AG04449 (cell line): Measurements from ENCODE around the gene VEZT.

Source experiments
- CTCF ChIA-PET: fragments of 350-600 bp; formaldehyde crosslinking; extraction: SDS; loops from one replicate; lab custom pipeline; 2021; ENCODE audit warnings: antibody characterized with exemption; lab: Yijun Ruan, JAX
- POLR2A ChIA-PET: fragments of 400-600, 350-600 bp; formaldehyde crosslinking; extraction: SDS; loops from one replicate; lab custom pipeline; 2020; ENCODE audit warnings: antibody characterized with exemption, inconsistent platforms; lab: Yijun Ruan, JAX
- DNase-seq: peaks from one replicate; pipeline ENCODE4 v3.0.0-alpha.2; 2010; ENCODE audit warnings: low read depth, low spot score
- H3K4me3 ChIP-seq: 2 replicates; pipeline ENCODE4 v1.5.1; 2011; ENCODE audit warnings: low read depth, mild to moderate bottlenecking, control low read depth, low read length
- TF ChIP-seq, protein P1 (sequence below): IDR thresholded peaks from one replicate; pipeline ENCODE4 v1.5.1; 2011; ENCODE audit warnings: mild to moderate bottlenecking, moderate library complexity, low read length, control low read depth, inconsistent platforms; ENCODE audit not compliant: insufficient read depth; ENCODE audit errors: missing control alignments

Gene VEZT, protein sequence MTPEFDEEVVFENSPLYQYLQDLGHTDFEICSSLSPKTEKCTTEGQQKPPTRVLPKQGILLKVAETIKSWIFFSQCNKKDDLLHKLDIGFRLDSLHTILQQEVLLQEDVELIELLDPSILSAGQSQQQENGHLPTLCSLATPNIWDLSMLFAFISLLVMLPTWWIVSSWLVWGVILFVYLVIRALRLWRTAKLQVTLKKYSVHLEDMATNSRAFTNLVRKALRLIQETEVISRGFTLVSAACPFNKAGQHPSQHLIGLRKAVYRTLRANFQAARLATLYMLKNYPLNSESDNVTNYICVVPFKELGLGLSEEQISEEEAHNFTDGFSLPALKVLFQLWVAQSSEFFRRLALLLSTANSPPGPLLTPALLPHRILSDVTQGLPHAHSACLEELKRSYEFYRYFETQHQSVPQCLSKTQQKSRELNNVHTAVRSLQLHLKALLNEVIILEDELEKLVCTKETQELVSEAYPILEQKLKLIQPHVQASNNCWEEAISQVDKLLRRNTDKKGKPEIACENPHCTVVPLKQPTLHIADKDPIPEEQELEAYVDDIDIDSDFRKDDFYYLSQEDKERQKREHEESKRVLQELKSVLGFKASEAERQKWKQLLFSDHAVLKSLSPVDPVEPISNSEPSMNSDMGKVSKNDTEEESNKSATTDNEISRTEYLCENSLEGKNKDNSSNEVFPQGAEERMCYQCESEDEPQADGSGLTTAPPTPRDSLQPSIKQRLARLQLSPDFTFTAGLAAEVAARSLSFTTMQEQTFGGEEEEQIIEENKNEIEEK

DNA sequence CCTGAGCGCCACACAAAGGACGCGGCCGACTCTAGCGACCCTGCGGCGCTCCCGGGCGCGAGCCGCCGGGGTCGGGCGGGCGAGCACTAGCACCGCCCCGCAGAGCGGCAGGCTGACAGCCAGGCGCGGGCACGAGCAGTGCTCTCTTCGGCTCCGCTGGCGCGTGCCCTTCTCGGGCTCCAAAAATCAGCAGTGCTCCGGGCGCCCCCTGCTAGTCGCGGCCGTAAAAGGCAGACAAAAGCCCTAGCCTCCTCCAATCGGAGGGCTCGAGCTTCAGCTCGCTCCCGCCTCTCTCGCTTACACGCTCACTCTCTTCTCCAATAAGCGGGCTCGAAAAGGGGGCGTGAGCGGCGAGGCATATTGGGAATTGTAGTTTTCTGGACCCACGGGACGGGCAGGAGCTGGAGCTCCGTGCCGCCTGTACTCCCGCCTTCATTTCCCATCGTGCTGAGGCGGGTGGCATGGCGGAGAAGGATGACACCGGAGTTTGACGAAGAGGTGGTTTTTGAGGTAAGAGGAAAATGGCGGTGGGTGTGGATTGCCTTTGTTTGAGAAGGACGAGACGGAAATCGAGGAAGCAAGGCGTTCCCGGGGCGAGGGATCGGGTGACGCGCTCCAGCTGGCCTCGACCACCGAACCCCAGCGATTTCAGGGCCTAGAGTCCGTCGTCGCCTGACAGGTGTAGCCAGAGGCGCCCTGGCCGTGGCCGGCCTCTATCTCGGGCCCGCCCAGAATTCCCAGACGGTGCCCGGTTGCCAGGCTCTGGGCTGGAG is at the start of gene VEZT, which contains the start of gene FGD6:
Gene VEZT, plus strand, starts transcription at position 431 of the 773 bp plus-strand sequence. Its CDS starts 44 bp downstream, at position 475.
Gene FGD6, minus strand, starts transcription at position 91 of the 773 bp plus-strand sequence. CDS start 227 bp downstream, outside the sequence.
- TF ChIP-seq, protein P1, sequence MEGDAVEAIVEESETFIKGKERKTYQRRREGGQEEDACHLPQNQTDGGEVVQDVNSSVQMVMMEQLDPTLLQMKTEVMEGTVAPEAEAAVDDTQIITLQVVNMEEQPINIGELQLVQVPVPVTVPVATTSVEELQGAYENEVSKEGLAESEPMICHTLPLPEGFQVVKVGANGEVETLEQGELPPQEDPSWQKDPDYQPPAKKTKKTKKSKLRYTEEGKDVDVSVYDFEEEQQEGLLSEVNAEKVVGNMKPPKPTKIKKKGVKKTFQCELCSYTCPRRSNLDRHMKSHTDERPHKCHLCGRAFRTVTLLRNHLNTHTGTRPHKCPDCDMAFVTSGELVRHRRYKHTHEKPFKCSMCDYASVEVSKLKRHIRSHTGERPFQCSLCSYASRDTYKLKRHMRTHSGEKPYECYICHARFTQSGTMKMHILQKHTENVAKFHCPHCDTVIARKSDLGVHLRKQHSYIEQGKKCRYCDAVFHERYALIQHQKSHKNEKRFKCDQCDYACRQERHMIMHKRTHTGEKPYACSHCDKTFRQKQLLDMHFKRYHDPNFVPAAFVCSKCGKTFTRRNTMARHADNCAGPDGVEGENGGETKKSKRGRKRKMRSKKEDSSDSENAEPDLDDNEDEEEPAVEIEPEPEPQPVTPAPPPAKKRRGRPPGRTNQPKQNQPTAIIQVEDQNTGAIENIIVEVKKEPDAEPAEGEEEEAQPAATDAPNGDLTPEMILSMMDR = peak; percentile 73
- DNase-seq = peak; percentile 92
- POLR2A ChIA-PET = interaction anchor here (0.6 to 1.2 kb wide), 4 partner anchors 13 to 104 kb away, joined by 3 to 5 read pairs (median 4); no protein-coding TSS in a partner anchor
- CTCF ChIA-PET = interaction anchor here (0.7 to 4.6 kb wide), 16 partner anchors 11 to 144 kb away, joined by 3 to 36 read pairs (median 4); partner anchors contain the start of gene NR2C1
- peak within 1 kb of the TSS; percentile 85 for H3K4me3 ChIP-seq

DNA sequence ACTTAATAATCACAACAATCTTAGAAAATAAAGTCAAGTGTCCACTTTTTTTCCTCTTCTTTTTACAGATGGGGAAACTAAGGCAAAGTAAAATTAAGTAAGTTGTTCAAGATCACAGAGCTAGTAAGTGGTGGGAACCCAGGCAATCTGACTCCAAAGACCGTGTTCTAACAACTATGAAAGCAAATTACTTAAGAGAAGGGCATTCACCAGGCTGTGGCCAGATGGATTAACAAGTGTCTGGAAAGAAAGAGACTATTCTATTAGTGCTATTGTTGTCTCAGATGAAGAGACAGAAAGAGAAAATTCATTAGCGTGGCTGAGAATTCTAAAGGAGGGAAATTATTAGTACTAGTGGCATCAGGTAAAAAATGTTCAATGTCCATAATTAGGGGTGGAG is 48.9 kb upstream of the VEZT start:
- no peak overlapping the region for H3K4me3 ChIP-seq
- POLR2A ChIA-PET = no interaction called here
- CTCF ChIA-PET = no interaction called here
- no peak for DNase-seq
- TF ChIP-seq, protein P1 = no peak

DNA sequence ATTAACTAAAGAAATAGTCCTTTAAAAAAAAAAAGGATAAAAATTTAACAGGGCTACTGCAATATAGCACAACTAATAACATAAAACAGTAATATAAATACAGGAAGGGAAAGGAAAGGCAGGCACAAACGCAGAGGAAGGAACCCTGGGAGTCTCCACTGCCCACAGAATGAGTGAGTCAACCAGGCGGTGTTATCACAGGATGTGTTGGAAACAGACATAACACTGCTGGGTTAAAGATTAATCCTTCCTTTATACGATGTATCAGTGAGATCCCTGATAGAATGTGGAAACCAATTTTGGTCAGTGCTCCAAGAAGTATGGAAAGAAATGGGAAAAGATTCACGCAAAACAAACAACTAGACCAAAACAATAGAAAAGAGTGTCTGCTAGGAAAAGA is 48.2 kb upstream of the VEZT start:
- TF ChIP-seq, protein P1 = no peak
- DNase-seq = peak; percentile 33
- ChIA-PET CTCF (no interaction called here), POLR2A (no interaction called here)
- H3K4me3 ChIP-seq = no peak overlapping the region

DNA sequence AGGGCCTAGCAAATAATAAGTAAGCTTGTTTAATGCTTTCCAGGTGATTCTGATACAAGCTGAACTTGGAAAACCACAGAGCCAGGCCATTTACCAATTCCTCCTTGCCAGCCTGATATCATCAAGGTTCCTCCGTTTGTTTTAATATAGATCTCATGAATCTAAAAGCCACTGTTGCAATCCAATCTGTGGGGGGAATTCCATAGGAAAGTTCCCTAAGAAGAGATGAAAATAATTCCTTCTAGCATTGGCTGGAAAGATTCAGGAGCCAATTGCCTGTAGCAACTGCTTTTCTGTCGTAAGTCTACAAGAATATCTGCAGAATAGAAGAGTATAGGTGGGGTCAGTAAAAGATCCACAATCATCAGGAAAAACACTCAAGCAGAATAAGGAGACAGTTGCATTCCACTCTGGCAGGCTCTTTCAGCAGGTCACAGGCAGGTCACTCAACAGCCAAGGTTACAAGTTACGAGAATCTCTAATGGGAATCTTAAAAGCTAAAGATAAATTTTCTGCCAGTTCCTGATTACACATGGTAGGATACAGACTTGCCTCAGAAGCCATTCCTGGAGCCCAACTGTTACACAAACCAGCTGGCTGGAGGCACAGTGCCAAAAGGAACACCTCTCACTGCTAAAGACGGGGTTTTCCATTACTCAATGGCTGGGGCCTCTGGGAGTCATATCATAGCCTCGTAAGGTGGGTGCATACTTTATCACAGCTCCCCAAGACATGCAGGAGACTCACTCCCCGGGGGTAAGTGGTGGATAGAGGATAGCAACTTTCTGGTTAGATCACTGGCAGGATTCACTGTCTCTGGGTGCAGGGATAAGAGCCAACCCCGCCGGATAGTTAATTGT is 44.0 kb upstream of the VEZT start:
- TF ChIP-seq, protein P1 = no peak
- CTCF ChIA-PET = interaction anchor here (0.6 to 1.3 kb wide), 4 partner anchors 10 to 159 kb away, joined by 3 to 4 read pairs (median 3); no protein-coding TSS in a partner anchor
- no peak overlapping the region for H3K4me3 ChIP-seq
- POLR2A ChIA-PET = interaction anchor here (0.6 to 1.1 kb wide), 2 partner anchors 9 to 131 kb away, joined by 3 read pairs; no protein-coding TSS in a partner anchor
- DNase-seq = peak; percentile 51

DNA sequence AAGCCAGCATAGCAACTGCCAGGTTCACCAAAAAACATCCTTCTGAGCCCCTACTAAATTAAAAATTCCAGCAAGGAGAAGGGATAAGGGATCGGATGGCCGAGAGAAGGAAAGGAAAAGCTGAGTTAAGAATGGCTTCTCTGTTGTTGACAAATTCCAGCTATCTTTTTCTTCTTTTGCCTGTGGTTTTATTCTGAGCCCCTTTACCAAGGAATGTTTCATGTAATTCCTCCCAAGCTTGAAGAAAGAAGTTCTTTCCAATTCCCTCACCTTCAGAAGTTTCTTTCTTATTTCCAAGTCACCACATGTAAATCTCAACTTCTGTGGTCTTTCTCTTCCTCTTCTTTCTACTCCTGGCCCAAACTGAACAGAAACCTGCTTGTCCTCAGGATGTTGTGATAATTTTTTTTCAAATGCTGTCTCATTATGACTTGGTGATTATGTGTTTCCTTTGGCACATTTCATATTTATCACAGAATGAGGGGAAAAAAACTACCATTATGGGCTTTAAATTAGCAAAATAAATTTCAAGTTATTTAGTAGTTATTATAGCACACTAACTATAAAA is 40.3 kb upstream of the VEZT start:
- POLR2A ChIA-PET = no interaction called here
- H3K4me3 ChIP-seq = no peak overlapping the region
- TF ChIP-seq, protein P1 = no peak
- DNase-seq = no peak
- CTCF ChIA-PET = no interaction called here
